TTC549 (cell line): ENCODE data around the gene MYO1D.

Experiments
- FAIRE-seq: peaks from 2 replicates; lab custom pipeline; 2012; peaks lifted over from hg19 to GRCh38; lab: Jason Lieb, UNC

MYO1D gene

DNA sequence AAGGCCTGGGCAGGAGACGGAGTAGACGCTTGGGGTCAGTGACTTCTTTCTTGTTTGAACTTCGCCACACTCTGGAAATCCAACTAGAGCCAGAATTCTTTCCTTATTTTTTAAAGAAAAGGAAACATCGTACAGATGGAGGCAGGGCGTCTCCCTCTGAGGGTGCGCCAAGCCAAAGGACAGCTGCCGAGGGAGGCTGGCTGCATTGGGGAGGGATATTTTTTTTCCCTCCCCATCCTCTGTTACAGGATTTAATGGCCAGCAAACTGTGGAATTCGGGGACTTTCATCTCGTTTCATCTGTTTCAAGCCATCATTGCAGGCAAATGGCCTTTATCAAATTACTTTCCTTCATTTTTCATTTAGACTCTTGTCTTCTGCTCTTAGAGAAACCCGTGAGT lies 374.2 kb downstream of the MYO1D start:
- FAIRE-seq, result no peak

DNA sequence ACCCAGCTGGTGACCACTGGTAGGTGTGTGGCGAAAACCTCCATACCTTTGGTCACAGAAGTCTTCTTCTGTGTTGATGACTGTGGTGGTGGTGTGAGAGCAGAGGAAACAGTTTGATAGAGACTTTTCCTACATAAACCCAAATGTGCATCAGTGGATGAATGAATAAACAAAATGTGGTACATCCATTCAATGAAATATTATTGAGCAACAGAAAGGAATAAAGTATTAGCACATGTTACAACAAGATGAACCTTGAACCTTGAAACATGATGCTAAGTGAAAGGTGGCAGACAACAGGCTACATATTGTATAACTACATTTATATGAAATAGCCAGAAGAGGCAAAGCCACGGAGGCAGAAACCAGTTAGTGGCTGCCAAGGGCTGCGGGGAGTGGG lies 374.9 kb downstream of the MYO1D start:
- FAIRE-seq, result no peak

DNA sequence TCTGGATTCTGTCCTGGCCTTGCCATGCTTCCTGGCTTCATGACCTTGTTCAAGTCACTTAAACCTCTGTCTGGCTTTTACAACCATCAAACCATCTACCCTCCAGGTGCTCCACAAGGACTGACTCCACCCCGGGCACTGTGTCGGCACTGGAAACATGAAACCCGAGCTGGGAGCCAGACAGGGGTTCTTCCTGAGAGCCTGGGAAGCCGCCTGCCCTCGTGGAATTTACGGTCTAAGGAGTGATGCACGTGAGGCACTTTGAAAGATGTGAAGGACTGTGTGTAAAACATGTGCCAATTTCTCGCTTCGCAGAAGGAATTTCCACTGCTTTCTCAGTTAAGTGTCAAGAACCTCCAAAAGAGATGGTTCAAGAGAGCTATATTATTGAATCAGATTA lies 378.5 kb downstream of the MYO1D start:
- no peak for FAIRE-seq

DNA sequence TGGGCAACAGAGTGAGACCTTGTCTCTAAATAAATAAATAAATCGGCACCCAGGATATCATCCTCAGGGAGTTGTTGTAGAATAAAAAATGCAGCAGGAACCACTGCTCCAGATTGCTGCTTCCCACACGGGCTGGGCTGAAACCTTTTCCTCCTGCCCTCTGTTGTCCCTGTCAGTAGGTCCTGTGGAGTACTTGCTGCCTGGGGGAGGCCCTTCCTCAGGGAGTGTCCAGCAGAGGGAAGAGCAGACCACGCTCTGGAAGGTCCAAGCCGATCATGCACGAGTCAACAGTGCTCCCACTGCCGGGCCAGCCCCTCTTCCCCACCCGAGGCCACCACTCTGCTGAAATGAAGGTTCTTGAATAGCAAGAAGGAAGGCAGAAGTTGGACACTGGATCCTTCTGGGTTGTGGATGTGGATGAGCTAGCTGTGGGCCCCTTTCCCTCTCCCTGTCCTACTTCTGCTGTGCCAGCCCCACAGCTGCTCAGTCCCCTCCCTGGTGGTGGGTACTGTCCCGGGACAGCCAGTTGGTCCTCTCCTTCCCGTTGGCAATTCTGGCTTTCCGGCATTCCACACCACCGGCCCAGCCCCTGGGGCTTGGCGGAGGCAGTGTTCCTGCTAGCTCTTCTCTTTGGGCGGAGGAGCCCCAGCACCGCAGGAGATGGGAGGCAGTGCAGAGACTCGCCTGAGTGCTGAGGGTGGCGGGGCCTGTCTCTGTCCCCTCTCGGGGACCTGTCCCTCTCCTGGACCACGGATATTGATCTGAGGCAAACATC lies 379.3 kb downstream of the MYO1D start:
- no peak for FAIRE-seq

DNA sequence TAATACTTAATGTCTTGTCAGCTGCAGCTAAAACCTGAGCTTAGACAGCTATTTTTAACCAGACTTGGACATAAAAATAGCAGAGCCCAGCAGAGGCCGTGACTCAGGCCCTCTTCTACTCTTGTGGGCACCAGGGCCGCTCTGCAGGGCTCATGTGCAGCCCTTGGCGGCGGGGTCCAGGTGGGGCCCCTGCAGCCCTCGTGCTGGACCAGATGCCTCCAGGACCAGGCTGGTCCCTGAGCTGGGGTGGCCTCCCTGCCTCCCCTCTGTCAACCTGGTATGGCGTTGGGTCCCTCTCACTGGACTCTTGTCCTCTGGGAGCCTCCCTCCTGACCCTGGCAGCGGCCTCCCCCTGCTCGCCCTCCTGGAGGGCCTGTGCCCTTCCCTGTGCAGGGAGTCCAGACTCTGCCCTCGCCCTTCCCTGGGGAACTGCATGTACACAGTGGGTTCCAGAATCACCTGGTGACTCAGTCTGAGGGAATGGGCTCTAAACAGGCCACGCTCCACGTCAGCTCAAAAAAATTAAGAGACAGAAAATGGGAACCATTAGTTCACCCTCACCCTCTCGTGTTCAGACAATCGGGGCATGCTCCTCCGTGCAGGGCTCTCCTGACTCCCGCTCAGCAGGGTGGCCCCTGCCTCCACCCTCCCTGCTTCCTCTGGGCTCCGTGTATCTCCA lies 380.4 kb downstream of the MYO1D start:
- no peak for FAIRE-seq

DNA sequence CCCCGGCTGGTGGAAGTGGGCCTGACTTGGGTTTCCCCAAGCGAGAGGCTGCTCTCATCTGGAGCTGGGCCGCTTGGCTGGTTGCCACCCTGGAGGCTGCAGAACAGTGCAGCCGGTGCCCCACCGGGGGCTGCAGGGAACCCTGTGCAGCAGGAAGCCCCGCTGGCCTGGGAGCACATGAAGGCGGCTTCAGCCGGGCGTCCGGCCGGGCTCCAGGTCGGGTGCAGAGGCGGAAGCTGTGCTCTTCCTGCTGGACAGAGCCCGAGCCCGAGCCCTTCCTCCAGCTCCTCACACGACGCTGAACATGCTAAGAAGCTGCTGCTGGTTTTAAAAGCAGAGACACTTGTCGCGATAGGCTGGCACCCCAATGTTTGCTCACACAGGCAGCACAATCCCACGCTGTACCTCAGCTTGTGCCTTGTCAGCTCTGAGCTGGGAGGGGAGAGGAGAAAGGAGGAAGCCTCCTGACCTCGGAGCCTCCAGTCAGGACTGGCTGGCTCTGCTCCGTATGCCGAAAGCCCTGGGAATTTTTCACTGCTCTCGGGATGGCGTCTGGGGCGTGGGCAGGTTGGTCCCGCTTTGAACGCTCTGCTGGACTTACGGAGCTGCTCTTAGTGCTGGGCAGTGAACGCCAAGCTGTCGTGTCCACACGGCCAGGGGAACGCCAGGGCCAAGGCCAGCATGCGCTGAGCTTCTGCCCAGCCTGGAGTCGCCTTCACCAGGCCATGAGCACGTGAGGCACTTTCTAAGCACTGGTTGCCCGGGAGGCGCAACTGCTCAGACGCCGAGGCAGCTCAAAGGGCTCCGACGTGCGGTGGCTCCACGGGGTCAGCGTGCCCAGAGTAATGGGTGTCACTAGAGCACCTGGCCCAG lies 381.3 kb downstream of the MYO1D start:
- FAIRE-seq, result no peak

DNA sequence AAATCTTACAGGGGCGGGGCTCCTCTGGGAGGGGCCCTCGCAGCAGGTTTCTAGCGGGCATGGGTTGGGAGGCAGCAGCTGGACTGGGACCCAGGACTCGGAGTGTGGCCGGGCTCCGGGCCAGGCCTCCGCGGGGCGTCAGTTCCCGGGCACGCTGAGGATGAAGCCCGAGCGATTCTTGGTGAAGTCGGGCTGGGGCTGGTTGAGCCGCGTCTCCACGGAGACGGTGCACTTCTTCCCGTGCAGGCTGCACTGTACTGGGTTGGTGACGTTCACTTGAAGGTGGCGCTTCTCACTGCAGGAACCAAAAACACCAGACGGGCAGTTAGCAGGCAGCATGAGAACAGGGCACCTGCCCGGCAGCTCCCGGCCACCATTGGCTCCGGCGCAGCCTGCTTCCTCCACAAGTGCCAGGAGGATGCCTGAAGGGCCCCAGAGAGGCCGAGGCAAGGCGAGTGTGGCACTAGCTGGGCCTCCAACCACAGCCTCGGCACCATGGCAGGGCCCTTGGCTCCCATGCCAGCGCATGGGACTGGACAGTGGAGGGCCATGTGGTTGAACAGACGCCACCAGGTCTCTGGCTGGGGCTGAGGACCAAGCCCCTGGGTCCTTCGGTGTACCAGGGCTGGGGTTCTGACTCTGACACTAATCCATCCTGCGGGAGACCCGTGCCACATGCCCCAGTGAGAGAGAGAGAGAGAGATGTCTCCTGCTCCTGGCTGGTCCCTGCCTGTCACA lies 382.1 kb downstream of the MYO1D start:
- no peak for FAIRE-seq

DNA sequence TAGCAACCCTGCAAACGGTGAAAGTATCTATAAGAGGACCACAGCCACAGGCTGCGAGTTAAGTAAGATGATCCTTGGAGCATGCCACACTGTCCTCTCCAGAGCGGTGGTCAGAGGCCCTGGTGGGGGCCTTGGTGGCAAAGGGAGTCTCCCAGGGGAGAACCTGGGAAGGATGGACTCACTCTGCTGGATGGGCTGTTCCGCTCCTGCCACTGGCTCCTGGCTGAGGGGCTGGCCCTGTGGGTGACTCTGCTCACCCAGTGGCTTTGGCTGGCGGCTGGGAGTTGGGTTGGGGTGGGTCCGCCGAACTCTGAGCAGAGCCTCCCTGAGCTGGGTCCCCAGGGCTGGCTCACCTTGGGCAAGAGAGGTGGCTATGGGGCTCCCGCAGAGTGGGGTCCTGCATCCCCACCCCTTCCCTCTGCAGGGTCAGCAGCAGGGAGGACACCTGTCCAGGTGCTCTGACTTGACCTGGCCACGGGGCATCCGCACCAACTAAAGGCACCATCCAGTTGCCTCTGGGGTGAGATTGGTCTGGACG lies 382.9 kb downstream of the MYO1D start:
- FAIRE-seq, result no peak

DNA sequence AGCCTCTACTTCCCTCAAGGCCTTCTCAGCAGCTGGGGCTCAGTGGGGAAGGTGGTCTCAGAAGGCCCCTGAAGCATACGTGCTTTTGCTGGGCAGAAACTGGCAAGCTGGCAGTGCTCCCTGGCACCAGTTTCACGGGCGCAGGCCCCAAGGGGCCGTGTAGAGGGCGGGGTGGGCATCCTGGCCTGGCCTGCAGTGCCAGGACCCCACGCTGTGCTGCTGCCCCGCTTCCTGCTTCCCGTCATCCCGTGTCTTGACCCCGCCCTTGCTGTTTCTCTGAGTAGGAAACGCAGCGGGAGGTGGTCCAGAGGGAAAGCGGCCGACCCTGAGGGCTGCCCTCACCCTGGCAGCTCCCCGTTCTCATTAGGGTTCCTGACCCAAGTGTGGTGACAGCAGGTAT lies 383.4 kb downstream of the MYO1D start:
- no peak for FAIRE-seq

DNA sequence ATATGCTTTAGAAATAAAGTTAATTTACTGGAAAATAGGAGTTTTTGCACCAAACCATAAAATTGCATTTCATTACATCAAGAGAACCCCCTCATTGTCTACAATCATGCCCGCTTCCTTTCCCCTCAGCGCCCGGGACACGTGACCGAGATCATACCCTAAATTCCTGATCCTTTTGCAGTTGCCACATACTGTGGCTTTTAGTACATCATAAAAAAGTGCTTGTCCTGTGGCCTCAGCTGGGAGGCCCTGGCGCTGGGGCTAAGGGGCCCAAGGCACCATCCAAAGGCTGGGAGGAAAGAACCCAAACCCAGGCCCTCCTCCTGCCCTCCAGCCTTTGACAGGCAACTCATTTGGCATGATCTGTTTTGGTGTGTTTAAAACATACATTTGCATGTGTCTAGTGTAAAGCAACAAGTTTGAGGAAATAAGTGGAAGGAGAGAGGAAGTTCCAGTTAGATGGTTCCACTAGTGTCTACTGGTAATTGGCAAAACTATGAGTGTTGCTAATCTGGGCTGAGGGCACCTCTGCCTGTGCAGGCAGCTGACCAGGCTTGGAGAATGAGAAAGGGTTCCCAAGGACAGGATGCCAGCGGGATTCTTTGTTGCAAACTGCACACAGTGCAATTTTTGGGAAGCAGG lies 384.2 kb downstream of the MYO1D start:
- FAIRE-seq, result no peak

DNA sequence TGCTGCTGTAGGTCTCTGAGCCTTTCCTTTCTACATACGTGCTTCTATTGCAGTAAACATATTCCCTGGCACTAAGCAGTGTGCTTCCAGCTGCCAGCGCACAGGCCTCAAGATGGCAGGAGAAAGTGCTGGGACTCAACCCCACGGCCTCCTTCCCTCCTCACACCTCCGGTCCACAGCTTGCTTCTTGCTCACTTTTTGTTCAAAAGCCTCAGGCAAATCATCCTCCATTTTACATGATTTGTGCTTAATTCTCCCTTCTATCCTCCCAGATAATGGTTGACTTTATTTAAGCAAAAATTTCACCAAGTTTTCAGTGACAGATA lies 384.7 kb downstream of the MYO1D start:
- no peak for FAIRE-seq

DNA sequence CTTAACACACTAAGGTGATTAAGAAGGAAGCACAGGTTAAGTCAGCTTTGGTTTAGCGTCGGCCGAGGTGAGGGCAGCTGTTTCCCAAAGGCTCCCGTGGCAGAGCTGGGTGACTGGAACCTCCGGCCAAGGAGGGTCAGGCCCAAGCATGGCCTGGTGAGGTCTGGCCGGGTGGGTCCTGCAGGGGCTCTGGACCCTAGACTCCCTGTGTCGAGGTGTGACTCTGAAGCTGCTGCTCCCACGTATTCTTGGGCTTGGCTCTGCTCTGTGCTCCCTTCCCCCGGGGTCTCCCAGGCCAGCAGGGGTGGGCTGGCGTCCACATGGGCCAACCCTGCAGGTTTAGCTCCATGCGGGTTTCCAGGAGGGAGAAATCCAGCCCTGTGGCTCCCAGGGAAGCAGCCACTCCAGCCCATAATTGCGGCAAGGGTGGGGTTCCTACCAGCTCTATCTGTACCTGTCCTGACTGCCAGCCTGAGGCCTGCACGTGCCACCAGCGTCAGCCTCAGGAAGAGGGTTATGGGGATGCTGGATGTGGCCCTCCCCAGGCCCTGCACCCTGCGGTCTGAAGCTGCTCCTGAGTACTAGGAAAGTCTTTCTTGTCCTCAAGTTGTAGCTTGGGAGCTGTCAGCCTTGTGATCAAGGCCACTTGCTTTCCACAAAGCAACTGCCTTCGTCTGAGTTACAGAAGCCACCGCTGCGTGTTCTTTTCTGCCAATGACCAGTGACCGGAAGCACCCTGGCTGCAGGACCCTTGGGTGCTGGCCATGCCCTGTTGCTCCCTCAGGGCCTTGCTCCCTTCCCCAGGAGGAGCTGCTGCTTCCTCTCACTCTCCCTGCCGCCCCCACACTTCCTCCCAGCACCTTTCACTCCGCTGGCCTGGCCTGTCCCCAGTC lies 385.3 kb downstream of the MYO1D start:
- FAIRE-seq, result no peak

DNA sequence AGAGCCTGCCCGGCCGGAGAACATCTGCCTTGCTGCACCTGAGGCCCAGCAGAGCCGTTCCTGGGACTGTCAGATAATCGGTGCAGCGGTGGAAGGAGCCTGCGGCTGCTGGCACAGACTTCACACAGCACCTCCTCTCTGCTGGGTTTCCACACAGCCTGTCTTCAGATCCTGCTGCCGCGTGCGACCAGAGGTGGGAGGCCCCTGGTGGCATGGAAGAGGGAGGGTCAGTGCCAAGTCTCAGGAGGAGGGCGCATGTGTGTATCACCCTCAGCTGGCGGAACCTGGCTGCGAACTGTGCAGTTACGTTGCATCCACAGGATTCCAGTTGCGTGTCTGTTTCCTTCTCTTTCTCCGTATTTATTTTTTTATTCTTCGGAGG lies 386.8 kb downstream of the MYO1D start:
- FAIRE-seq, result no peak

DNA sequence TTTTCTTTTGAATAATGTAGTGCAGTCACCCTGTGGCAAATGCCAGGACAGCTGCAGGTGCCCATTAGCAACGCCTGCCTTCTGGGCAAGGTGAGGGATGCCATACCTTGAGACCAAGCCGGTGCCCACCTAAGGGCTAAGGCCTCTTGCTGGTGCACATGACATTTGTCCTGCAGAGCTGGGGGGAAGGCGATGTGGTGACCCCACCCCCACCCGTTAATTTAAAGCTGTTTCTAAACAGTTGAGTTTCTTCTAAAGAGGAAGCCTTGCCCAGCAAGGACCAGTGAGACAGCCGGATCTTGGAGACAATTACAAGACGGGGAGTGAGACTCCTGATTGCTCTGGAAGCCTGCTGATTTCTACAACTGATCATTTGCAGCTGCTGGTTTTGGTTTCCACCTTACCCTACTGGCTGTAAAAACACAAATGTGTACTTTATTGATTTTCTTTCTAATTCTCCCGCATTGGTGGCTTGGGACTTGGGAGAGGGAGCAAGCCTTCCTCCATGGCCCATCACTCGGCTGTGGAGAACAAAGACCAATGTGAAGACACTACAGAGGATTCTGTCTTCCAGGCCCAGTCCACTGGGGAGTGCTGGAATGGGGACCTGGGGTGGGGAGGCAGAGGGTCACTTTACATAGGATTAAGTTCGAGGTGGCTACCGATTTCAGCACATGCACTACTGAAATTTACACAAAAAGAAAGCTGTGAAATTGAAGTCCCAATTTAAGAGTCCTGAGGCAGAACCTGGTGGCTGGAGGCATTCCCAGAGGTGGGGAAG lies 387.4 kb downstream of the MYO1D start:
- FAIRE-seq, result no peak

DNA sequence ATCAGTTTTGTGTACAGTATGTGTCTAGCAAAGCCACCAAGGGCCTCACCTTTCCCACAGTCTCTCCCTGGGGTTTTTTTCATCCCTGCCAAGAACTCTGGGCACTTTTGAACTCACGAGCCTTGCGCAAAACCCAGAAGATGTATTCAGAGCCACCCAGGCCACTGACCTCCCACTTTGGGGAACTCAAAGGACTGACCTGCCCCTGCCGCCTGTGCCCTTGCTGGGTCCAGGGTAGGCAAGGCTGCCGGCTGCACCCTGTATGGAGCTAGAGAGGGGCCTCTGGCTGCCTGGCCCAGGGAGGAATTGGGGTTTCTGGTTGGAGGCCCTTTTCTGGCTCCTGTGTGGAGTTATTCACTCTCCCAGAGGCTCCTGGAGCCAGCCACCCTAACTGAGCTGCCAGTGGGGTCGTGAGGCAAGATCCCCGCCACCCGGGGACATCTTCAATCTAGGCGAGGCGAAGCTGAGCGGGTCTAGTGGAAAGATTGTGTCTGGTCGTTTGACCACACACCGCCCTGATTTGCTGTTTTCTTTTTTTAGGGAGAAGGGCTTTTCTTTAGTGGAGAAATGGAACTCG lies 388.2 kb downstream of the MYO1D start:
- no peak for FAIRE-seq

DNA sequence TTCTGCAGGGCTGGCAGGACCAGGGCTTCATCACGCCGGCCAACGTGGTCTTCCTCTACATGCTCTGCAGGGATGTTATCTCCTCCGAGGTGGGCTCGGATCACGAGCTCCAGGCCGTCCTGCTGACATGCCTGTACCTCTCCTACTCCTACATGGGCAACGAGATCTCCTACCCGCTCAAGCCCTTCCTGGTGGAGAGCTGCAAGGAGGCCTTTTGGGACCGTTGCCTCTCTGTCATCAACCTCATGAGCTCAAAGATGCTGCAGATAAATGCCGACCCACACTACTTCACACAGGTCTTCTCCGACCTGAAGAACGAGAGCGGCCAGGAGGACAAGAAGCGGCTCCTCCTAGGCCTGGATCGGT lies 388.8 kb downstream of the MYO1D start:
- no peak for FAIRE-seq

DNA sequence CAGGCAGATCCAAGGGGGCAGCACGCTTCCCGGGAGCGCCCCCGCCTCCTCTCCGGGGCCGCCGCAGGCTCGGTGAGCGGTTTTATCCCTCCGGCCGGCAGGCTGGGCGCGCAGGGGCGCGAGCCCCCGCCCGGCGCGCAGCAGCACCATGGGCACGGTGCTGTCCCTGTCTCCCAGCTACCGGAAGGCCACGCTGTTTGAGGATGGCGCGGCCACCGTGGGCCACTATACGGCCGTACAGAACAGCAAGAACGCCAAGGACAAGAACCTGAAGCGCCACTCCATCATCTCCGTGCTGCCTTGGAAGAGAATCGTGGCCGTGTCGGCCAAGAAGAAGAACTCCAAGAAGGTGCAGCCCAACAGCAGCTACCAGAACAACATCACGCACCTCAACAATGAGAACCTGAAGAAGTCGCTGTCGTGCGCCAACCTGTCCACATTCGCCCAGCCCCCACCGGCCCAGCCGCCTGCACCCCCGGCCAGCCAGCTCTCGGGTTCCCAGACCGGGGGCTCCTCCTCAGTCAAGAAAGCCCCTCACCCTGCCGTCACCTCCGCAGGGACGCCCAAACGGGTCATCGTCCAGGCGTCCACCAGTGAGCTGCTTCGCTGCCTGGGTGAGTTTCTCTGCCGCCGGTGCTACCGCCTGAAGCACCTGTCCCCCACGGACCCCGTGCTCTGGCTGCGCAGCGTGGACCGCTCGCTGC lies 389.3 kb downstream of the MYO1D start:
- no peak for FAIRE-seq

DNA sequence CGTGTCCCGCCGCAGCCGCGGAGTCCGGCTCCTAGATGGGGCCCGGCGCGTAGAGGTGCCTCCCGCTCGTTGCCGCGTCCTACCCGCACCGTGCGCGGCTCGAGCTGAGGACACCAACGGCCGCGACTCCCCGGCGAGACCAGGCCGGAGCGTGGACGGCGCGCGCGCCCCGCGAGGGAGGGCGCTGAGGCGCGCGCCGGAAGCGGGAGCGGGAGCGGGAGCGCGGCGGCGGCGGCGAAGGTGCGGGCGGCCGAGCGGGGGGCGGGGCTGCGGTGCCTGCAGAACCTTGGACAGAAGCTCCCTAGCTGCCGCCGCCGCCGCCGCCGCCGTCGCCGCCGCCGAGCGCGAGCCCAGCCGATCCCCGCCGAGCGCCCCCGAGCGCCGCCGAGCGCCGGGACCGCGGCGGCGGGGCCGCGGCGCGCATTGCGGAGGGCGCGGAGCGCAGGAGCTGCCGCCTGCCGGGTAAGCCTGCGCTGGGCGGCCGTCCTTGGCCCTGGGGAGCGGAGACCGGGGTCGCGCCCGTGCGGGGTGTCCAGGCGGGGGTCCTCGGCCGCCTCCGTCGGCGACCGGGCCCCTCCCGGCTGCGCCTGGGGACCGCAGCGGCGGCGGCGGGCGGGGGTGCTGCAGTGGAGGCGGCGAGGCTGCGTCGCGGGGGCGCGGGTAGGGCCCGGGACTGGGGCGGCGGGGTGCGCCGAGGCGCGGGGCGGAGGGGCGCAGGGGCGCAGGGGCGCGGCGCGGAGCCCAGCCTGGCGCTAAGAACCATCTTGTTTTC lies 390.0 kb downstream of the MYO1D start, which contains the start of gene CDK5R1:
CDK5R1 (plus strand) TSS at position 293 of the 772 bp plus-strand sequence. CDS start 628 bp downstream, outside the sequence.
- FAIRE-seq, result no peak
